NCI-H1417 (cell line): ENCODE data around the gene U2AF2.

Experiments
- DNase-seq, 3 experiments: peaks; one replicate each; lab custom pipeline; 2025; lab: John Stamatoyannopoulos, UW

U2AF2 gene

GRCh38 chr19:55654868-55655647 lies at the start of gene U2AF2:
Gene U2AF2 (plus strand): TSS chr19:55655035. CDS start chr19:55655105, 70 bp downstream.
- DNase-seq = peak; percentile 90 to 95 (median 91)

DNA sequence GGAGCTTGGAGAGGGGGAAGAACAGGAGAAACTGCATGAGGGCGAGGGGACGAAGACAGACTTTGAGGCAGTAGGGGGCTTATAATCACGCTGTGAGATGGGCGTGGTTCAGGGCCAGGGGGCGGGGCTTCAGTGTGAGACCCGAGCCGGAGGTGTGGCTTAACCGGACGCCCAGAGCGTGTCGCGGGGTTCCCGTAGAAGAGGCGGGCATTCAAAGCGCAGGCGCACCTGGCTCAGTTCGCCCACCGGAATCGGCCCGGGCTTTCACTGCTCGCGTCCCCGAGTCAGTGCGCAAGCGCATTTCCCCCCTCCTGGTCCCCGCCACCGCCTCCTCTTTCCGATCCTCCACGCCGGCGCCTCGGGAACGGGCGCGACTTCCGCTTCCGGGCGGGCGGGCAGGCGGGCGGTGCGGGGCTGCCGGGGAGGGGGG lies 49.6 kb upstream of the U2AF2 start:
- DNase-seq = peak; percentile 95 to 98 (median 97)

DNA sequence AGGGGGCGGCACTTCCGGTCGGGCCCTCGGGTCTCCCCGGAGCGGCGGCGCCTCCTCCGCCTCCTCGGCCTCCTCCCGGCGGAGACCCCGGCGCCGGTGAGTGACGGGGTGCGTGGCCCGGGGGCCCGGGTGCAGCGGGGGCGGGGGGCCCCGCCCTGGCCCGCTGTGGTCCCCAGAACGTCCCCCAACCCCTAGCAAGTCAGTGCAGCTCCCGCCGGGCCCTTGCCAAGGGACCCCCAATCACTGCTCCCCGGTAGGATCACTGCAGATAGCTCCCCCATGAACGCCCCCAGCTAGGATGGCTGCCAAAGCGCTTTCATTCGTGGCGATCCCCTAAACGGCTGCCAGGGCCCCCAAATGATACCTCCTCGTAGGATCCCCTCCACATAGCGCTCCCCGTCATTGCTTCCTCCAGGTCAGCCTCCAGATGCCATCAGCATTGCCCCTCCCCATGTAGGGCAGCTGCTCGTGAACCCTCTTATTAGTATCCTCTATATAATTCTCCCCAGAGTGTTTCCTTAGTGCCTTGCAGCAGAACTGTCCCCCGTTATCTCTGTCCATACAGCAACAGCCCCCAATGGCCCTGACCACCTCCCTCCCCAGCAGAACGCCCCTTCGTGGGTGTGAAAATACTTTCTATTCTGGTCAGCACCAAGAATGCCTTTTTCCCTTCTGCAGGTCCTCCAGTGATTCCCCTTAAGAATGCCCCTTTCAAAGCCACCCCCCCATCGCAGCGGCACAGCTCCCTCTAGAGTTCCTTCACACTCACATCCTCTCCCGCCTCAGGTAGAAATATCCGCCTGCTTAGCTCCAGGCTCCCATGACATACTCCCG lies 49.0 kb upstream of the U2AF2 start, which contains the start of gene ZNF865:
Gene ZNF865, plus strand, starts transcription at position 11 of the 834 bp plus-strand sequence. CDS start 7,972 bp downstream, outside the sequence.
- peak; percentile 64 to 85 (median 71) for DNase-seq

DNA sequence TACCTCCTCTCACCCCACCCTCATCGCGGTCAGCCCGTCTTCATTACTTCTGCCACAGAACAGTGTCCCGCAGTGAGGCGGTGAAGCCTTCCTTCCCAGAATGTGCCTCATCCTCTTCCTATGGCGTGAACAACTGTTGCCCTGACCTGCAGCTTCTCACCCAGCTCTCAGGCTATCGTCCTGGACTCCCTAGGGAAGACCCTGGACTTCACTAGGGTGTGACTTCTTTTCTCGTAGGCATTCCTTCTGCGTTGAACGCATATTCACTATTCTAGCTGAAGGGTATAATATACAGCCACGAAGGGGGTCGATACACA lies 48.4 kb upstream of the U2AF2 start:
- DNase-seq = no peak

- no peak for DNase-seq
Measured at GRCh38 chr19:55606817-55607216, 48.0 kb upstream of the U2AF2 start.

DNA sequence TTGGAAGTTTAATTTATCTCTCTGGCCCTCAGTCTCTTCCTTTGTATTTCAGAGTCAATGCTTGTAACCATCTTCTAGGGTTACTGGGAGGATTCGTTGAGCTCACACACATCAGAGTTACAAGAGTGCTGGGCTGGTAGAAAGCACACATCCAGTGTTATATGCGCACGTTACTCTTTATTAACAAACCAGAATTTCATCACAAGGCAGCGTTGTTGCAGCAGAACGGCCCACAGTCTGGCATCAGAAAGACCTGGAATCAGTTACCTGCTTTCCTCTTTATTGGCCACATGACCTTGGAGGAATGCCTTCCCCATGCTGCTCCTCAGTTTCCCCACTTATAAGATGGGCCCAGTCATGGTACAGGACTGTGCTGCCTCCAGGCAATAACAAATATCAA lies 45.5 kb upstream of the U2AF2 start:
- DNase-seq = no peak

DNA sequence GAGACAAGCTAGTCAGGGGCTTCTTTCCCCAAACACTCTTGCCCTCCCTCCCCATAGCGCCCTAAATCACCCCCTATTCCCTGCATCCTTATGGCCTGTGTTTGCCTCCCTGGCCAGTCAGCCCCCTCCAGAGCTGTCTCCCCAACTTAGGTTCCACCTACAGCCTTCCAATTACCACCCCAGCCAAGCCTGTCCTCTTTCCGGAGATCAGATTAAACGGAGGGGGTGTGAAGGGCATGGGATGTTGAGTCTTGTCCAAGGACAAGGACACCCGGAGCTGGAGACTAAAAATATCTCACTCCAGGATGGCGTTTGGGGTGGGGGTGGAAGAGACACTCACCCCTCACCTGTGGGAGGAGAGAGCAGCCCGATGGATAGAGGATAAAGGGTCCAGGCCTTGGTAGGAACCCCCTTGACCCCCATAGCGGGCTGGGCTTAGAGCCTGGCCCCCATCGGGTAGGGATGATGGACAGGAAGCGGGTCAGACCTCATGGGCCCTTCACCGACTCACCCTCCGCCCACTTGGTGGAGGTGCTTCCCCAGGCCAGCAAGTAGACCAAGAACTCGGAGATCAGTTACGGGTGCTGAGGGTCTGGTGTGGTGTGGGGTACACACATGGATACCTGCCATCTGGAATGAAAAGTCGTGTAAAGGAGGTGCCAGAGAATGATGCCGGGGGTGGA lies 43.4 kb upstream of the U2AF2 start:
- DNase-seq = no peak

- DNase-seq = no peak
Measured at GRCh38 chr19:55611983-55612645, 42.7 kb upstream of the U2AF2 start.

DNA sequence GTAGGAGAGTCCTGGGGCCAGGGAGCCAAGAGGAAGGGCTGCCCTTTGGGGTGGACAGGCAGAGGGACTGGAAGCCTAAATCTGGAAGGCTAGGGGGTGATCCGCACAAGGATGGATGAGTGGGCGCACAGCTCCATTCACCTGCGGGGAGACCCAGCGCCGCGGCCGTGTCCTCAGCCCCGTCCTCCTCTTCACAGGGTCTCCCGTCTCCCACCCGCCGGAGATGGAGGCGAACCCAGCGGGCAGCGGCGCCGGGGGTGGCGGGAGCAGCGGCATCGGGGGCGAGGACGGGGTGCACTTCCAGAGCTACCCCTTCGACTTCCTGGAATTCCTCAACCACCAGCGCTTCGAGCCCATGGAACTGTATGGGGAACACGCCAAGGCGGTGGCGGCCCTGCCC lies 41.4 kb upstream of the U2AF2 start:
- DNase-seq = no peak

- DNase-seq = no peak
Measured at GRCh38 chr19:55613930-55614710, 40.7 kb upstream of the U2AF2 start.

DNA sequence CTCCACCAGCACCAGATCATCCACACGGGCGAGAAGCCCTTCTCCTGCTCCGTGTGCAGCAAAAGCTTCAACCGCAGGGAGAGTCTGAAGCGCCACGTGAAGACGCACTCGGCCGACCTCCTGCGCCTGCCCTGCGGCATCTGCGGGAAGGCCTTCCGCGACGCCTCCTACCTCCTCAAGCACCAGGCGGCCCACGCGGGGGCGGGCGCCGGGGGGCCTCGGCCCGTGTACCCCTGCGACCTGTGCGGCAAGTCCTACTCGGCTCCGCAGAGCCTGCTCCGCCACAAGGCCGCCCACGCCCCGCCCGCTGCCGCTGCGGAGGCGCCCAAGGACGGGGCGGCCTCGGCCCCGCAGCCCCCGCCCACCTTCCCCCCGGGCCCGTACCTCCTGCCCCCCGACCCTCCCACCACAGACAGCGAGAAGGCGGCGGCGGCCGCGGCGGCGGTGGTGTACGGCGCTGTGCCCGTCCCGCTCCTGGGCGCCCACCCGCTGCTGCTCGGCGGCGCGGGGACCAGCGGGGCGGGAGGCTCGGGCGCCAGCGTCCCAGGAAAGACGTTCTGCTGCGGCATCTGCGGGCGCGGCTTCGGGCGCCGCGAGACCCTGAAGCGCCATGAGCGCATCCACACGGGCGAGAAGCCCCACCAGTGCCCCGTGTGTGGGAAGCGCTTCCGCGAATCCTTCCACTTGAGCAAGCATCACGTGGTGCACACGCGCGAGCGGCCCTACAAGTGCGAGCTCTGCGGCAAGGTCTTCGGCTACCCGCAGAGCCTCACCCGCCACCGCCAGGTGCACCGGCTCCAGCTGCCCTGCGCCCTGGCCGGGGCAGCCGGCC lies 39.9 kb upstream of the U2AF2 start:
- DNase-seq = no peak

DNA sequence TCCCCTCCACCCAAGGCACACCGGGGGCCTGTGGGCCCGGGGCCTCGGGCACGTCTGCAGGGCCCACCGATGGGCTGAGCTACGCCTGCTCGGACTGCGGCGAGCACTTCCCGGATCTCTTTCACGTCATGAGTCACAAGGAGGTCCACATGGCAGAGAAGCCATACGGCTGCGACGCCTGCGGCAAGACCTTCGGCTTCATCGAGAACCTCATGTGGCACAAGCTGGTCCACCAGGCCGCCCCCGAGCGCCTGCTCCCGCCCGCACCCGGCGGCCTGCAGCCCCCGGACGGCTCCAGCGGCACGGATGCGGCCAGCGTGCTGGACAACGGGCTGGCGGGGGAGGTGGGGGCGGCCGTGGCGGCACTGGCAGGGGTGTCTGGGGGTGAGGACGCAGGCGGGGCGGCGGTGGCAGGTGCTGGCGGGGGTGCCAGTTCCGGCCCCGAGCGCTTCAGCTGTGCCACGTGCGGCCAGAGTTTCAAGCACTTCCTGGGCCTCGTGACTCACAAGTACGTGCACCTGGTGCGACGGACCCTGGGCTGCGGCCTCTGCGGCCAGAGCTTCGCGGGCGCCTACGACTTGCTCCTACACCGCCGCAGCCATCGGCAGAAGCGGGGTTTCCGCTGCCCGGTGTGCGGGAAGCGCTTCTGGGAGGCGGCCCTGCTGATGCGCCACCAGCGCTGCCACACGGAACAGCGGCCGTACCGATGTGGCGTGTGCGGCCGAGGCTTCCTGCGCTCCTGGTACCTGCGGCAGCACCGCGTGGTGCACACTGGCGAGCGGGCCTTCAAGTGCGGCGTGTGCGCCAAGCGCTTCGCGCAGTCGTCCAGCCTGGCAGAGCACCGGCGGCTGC lies 39.1 kb upstream of the U2AF2 start:
- no peak for DNase-seq

DNA sequence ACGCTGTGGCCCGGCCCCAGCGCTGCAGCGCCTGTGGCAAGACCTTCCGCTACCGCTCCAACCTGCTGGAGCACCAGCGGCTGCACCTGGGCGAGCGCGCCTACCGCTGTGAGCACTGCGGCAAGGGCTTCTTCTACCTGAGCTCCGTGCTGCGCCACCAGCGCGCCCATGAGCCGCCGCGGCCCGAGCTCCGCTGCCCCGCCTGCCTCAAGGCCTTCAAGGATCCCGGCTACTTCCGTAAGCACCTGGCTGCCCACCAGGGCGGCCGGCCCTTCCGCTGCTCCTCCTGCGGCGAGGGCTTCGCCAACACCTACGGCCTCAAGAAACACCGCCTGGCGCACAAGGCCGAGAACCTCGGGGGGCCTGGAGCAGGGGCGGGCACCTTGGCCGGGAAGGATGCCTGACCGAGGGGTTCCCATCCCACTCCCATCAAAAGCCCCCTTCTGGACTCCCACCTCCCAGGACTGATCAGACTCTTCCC lies 38.4 kb upstream of the U2AF2 start:
- no peak for DNase-seq

DNA sequence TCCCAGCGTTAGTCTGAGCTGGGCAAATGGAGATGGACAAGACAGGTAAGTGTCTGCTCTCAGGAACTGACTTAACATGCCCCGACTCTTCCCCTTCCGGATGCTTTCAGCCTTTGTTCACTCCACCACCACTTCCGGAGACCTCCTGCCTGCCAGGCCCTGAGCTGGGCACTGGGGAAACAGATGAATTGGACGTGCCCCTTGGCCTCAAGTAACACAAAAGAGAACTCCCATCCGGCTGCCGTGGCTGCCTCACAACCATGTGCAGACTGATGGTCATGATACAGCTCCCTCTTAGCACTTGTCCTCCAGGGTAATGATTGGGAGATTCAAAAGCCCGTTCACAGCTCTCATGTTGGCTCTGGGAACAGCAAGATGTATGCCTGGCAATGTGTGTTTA lies 37.4 kb upstream of the U2AF2 start:
- no peak for DNase-seq

GRCh38 chr19:55618426-55618825 lies 36.4 kb upstream of the U2AF2 start:
- DNase-seq = no peak

- no peak for DNase-seq
Measured at GRCh38 chr19:55619286-55619685, 35.5 kb upstream of the U2AF2 start.

DNA sequence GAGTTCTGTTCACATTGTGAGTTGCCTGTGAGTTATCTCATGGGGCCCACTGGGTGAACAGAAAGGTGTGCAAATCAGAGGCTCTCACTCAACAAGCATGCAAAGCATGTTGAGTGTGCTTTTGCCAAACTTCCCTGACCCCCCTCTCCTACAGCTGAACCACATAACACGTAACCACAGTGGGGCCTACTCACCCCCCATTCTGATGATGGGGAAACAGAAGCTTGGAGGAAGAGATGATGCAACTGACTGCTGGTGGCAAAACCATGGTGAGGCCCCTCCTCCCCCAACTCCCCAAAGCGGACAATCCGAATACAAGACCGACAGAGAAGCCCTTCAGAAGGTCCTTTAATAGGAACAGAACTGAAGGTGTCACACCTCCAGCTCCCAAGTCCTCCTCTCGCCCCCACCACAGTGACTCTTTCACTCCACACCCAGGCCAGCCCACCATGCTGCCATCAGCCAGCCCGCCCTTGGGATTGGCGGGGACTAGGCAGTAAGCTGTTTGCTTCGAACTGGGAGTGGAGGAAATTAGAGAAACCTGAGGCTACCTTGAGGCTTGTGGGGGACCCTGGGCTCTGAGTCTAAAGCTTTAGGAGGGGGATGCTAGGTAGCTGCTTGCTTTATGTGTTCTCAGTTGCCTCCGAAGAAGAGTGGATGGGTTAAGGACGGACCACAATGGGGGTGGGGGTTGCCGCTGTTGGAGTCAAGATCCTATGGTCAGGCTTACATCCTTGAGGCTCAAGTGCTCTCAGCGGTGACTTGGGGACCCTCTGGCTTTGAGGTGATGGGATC lies 34.2 kb upstream of the U2AF2 start:
- DNase-seq = no peak

- no peak for DNase-seq
Measured at GRCh38 chr19:55621205-55621672, 33.6 kb upstream of the U2AF2 start.
